ENCODE results near the gene CRTC1. TPM values are rescaled to one million over a fixed set of nuclear protein-coding genes. Genes with fewer than 3 reads are reported as not detected.
A peak's percentile ranks its signal among the peaks of the same experiment; 100 is the strongest.

CRTC1 gene
- total RNA-seq, 2 donors from 2014 or later: 4.9 to 6.5 TPM

DNA sequence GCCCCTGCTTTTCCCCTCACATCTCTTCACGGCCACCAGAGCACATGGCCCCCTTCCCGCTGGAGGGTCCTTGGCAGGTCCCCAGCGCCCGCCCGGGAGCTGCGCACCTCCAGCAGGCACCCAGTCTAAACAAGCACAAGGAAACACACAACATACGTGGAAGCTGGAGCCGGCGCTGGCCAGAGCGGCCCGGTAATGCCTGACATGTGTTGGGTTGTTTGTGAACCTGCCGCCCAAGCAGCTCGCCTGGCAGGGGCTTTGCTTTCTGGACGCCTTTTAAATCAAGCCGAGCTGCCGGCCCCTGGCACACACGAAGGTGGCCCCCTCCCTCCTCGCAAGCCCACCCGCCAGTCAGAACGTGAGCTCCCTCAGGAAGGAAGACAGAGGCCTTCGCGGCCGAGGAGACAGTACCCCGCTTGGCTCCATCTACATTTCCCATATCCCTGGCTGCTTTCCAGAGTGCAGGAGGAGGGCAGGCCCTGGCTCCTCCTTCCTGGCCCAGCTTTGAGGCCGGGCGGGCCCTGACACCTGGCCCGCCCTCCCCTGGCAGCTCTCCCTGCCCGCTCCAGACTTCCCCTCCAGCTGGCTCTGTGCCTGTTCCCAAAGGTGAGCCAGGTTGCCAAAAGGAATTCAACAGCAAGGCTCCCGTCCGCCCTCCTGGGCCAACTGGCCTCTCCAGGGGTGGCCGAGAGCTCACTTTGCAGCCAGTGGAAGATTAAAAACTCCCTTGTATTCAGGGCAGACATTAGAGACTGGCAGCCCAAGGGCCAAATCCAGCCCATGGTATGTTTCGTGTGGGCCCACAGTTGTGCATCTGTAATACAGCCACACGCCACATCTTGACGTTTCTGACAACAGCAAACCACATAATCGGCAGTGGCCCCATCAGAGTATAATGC is 78.9 kb downstream of the CRTC1 start:
- H3K4me1 ChIP-seq: peaks cover 34% of the 10 kb centered on the region
- H3K36me3 ChIP-seq (replicated peaks in 1 of 2; ENCODE audit: insufficient read depth in 1 of 2, low read depth in 2 of 2): no peaks in the 10 kb centered on the region
- peak overlapping the region; percentile 70 to 76 (median 73) for H3K27ac ChIP-seq
- no peaks in the 10 kb centered on the region for H3K27me3 ChIP-seq
- DNase-seq (peak; percentile 98 to 100 (median 99)), ATAC-seq (peak; percentile 98)
- H3K4me3 ChIP-seq: no peak overlapping the region
- whole genome bisulfite sequencing, 2 donors: 13 to 24% methylated on average over 13 to 35 of the region's 35 CpGs
- TF ChIP-seq POLR2A (IDR thresholded peaks at IDR 0.05): peak in 2 of 3 donors; percentile 18 to 37
- TF ChIP-seq, protein P1, sequence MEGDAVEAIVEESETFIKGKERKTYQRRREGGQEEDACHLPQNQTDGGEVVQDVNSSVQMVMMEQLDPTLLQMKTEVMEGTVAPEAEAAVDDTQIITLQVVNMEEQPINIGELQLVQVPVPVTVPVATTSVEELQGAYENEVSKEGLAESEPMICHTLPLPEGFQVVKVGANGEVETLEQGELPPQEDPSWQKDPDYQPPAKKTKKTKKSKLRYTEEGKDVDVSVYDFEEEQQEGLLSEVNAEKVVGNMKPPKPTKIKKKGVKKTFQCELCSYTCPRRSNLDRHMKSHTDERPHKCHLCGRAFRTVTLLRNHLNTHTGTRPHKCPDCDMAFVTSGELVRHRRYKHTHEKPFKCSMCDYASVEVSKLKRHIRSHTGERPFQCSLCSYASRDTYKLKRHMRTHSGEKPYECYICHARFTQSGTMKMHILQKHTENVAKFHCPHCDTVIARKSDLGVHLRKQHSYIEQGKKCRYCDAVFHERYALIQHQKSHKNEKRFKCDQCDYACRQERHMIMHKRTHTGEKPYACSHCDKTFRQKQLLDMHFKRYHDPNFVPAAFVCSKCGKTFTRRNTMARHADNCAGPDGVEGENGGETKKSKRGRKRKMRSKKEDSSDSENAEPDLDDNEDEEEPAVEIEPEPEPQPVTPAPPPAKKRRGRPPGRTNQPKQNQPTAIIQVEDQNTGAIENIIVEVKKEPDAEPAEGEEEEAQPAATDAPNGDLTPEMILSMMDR (IDR thresholded peaks at IDR 0.05): peak in 3 of 7 experiments; percentile 4 to 17 (median 10)
- intact Hi-C loops (cut with DNase I): no loop called here
- no peaks in the 10 kb centered on the region for H3K9me3 ChIP-seq

- no peak for DNase-seq
- no peak overlapping the region for H3K4me3 ChIP-seq
- TF ChIP-seq POLR2A (IDR thresholded peaks at IDR 0.05): no peak
- TF ChIP-seq, protein P1 (IDR thresholded peaks at IDR 0.05): no peak
- intact Hi-C loops (cut with DNase I): no loop called here
- H3K27me3 ChIP-seq: no peaks in the 10 kb centered on the region
- no peak for ATAC-seq
- peak overlapping the region; percentile 70 to 76 (median 73) for H3K27ac ChIP-seq
- no peaks in the 10 kb centered on the region for H3K9me3 ChIP-seq
- H3K36me3 ChIP-seq (replicated peaks in 1 of 2; ENCODE audit: insufficient read depth in 1 of 2, low read depth in 2 of 2): no peaks in the 10 kb centered on the region
- 87 to 95% methylated on average over 14 to 41 of the region's 41 CpGs for WGBS, 2 donors
- peaks cover 34% of the 10 kb centered on the region for H3K4me1 ChIP-seq
Measured at GRCh38 chr19:18763674-18764590, 80.5 kb downstream of the CRTC1 start.

- intact Hi-C loops (cut with DNase I): no loop called here
- no peak for TF ChIP-seq POLR2A (IDR thresholded peaks at IDR 0.05)
- TF ChIP-seq, protein P1 (IDR thresholded peaks at IDR 0.05): no peak
- H3K4me1 ChIP-seq: peaks cover 34% of the 10 kb centered on the region
Measured at GRCh38 chr19:18764591-18765051, 81.1 kb downstream of the CRTC1 start.

GRCh38 chr19:18765224-18765623 is 81.7 kb downstream of the CRTC1 start:
- intact Hi-C loops (cut with DNase I): no loop called here
- H3K4me3 ChIP-seq: no peak overlapping the region
- H3K27me3 ChIP-seq: no peaks in the 10 kb centered on the region
- WGBS, 2 donors: 49 to 71% methylated on average over 3 to 7 of the region's 8 CpGs
- peaks cover 34% of the 10 kb centered on the region for H3K4me1 ChIP-seq
- TF ChIP-seq, protein P1 (IDR thresholded peaks at IDR 0.05): no peak
- TF ChIP-seq POLR2A (IDR thresholded peaks at IDR 0.05): no peak
- H3K9me3 ChIP-seq: no peaks in the 10 kb centered on the region
- ATAC-seq: no peak
- H3K36me3 ChIP-seq (replicated peaks in 1 of 2; ENCODE audit: insufficient read depth in 1 of 2, low read depth in 2 of 2): no peaks in the 10 kb centered on the region
- DNase-seq: peak in 2 of 4 donors; percentile 64 to 70
- H3K27ac ChIP-seq: peak overlapping the region in 2 of 4 donors; percentile 2 to 9

More at GRCh38 chr19:18764591-18765051, 81.1 kb downstream of the CRTC1 start:
- no peaks in the 10 kb centered on the region for H3K27me3 ChIP-seq
- 17 to 80% methylated on average over 1 to 4 of the region's 4 CpGs for WGBS, 2 donors
- no peak for DNase-seq
- no peak overlapping the region for H3K4me3 ChIP-seq
- H3K9me3 ChIP-seq: no peaks in the 10 kb centered on the region
- ATAC-seq: no peak
- H3K27ac ChIP-seq: peak overlapping the region in 2 of 4 donors; percentile 9 to 76
- H3K36me3 ChIP-seq (replicated peaks in 1 of 2; ENCODE audit: insufficient read depth in 1 of 2, low read depth in 2 of 2): no peaks in the 10 kb centered on the region

All from body of pancreas (tissue), 4 donors.